ENCODE measurements around the gene MAMSTR.

The MAMSTR gene

DNA sequence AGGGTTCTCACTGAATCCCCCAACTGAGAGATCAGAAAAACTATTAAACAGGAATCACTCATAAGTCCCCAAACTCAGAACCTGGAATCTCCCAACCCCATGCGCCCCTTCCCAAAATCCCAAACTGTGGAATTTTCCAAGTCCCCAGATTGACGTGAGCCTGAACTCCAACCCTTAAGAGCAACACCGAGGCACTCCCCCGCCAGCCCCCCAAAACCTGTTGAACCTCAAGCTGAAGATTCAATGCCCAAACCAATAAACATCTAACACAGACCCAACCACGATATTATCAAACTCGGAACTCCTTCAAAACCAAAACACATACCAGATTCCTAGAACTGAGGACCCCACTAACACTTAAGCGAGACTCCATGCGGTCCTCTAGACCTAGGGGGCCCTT, 26.6 kb upstream of the MAMSTR start:
- DNase-seq (ENCODE audit: low read depth): no peak

DNA sequence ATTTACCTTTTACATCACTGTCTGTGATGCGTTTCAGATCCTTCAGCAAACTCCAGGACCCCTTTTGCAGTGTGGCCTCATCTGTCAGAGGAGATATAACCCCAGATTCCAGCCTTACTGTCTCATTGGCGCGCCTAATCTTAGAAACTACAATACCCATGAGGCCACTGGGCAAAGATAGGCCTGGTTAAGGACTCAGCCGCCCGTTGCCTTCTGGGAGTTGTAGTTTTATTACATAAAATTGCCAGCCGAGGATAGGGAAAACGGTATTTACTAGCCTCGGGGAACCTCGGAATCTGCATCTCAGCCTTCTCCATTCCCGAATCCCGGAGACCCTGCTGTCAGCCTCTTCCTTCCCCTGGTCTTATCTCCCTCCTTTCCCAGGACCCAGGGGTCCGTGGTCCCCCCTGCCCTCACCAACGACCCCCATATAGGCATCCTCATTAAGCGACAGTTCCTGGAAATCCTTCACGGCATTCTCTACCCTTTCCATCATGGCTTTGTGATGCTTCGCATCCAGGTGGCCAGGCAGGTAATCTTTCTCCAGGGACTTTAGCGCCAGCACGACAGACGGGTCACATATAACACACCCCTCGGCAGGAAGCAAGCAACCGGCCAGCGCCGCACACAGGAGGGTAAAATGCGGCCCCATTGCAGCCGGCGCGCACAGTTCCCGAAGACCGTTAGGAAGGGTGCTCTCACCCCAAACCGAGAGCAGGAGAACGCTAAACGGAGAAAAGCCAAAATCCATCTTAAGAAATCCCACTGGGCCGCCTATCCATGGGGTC, 25.9 kb upstream of the MAMSTR start:
- DNase-seq (ENCODE audit: low read depth): no peak

DNA sequence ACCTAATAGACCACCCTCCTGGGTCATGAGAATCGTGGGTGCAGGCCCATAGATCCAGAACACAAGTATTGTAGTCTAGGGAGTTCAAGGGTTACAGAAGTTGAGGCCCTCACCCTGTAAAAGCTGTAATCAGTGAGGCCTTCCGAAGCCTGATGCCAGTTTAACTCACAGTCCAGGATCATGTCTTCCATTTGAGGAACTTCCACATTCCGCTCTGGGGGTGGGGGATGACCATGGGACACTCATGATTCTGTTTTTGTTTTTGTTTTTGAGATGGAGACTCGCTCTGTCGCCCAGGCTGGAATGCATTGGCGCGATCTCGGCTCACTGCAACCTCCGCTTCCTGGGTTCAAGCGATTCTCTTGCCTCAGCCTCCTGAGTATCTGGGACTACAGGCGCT, 22.6 kb upstream of the MAMSTR start:
- DNase-seq (ENCODE audit: low read depth): no peak

- no peak for DNase-seq (ENCODE audit: low read depth)
Observed at GRCh38 chr19:48741129-48741999, 21.8 kb upstream of the MAMSTR start.

GRCh38 chr19:48740164-48740972, 20.8 kb upstream of the MAMSTR start, which contains the start of gene RASIP1:
Gene RASIP1 (minus strand): TSS chr19:48740610. CDS start chr19:48740282, 328 bp downstream.
- DNase-seq (ENCODE audit: low read depth): no peak

DNA sequence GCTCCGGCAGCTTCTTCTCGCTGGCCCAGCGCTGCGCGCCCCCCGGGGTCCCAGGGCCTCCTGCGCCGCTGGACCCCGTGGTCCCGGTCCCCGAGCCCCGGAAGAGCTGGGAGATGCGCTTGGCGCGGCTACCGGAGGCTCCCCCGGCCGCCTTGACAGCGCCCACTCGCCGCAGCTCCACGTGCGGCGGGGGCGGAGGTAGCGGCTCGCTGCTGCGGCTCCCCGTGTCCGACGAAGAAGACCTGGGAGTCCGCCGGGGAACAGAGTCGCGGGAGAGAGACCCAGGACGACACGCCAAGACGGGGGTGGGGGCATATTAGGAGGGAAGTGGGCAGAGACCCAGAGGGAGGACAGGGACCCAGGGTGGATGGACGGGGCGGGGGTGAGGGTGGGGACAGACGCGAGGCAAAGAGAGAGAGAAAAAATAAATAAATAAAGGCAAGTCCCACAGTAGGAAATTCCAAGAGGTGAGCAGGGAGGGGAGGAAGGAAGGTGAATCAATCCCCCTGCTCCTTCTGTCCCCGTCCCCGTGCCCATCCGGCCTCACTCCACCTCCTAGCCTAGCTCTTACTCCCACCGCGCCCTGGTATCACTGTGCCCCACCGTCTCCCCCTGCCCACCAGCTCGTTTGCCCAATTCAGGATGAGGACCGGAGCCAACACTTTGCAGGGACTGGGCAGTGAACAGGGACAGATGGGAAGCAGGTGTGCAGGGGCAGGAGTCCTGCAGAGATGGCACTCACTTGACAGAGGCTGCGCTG, 20.1 kb upstream of the MAMSTR start:
- DNase-seq (ENCODE audit: low read depth): no peak

GRCh38 chr19:48738557-48739403, 19.3 kb upstream of the MAMSTR start:
- DNase-seq (ENCODE audit: low read depth): peak; percentile 85

GRCh38 chr19:48737360-48737998, 18.0 kb upstream of the MAMSTR start:
- no peak for DNase-seq (ENCODE audit: low read depth)

- DNase-seq (ENCODE audit: low read depth): no peak
Observed at GRCh38 chr19:48735031-48735615, 15.6 kb upstream of the MAMSTR start.

DNA sequence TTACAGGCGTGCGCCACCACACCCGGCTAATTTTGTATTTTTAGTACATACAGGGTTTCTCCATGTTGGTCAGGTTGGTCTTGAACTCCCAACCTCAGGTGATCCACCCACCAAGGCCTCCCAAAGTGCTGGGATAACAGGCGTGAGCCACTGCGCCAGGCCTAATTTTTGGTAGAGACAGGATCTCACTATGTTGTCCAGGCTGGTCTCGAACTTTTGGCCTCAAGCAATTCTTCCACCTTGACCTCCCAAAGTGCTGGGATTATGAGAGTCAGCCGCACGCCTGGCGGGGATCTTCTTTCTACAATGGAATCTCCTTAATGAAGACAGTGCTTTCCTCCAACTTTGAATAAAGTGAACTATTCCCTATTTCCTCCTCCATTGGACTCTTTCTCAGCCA, 15.1 kb upstream of the MAMSTR start:
- no peak for DNase-seq (ENCODE audit: low read depth)

DNA sequence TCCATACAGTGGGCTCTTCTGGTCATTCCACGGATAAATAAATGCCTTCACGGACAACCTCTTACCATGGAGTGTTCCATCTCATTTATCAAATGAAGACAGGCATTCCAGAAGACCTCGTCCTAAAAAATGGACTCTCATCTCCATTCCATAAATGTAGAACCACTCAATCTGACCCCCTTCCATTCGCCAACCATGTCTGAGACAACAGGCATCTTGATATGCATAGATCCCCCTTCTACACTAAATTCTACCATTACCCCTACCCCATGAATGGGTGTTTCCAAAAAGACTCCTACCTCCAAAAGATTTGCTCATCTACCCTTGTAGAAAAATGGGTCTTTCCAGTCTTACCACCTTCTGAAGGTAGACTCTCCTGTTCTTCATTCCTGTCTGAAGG, 11.9 kb upstream of the MAMSTR start:
- DNase-seq (ENCODE audit: low read depth): no peak

- no peak for DNase-seq (ENCODE audit: low read depth)
Observed at GRCh38 chr19:48728911-48729664, 9.6 kb upstream of the MAMSTR start.

- no peak for DNase-seq (ENCODE audit: low read depth)
Observed at GRCh38 chr19:48726556-48726955, 7.0 kb upstream of the MAMSTR start.

- no peak for DNase-seq (ENCODE audit: low read depth)
Observed at GRCh38 chr19:48724796-48725753, 5.5 kb upstream of the MAMSTR start.

- DNase-seq (ENCODE audit: low read depth): no peak
Observed at GRCh38 chr19:48722196-48722708, 2.7 kb upstream of the MAMSTR start.

DNA sequence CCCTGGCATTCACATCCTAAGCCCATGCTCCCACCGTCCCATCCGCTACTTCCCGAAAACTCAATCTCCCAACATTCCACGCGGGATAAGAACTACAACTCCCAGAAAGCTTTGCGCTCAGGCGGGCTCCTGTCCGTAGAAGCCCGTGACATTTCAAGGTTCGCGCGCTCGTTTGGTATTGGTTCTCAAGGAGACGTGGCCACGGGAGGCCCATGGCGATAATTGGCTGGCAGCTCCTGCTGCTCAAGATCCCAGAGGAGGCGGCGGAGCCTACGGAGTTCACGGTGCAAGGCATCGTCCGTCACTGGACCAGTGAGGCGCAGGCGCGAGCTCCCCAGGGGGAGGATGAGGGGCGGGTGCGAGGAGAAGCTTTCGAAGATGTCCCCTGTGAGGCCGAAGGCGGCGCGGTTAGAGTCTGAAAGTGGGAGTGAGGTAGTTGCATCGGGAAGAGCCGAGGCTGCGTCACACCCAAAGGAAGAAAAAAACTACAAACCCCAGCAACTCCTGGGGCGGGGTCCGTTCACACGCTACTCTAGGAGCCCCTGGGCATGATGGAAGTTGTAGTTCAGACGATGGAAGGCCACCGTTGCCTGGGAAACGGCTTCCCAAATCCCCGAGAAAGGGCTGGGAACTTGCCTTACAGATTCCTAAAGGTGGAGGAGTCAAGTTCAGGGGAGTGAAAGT, 1.2 kb upstream of the MAMSTR start:
- DNase-seq (ENCODE audit: low read depth): peak; percentile 86

GRCh38 chr19:48720251-48720612, 707 bp upstream of the MAMSTR start:
- no peak for DNase-seq (ENCODE audit: low read depth)
